Measurements from ENCODE around the gene LMO2.
A peak's percentile ranks its signal among the peaks of the same experiment; 100 is the strongest.
"Not testable (repeated sequence)": the region's sequence is repeated elsewhere in the genome, so short reads cannot be mapped to it uniquely, and the experiment has no call there.

Gene LMO2

GRCh38 chr11:33891714-33892327 is at the start of gene LMO2:
LMO2 (minus strand) TSS chr11:33892076; CDS start chr11:33869716, 22,360 bp downstream.
- peak; percentile 74 for DNase-seq

- DNase-seq = no peak
Observed at GRCh38 chr11:33940538-33940815, 48.6 kb upstream of the LMO2 start.

GRCh38 chr11:33936725-33937604 is 45.1 kb upstream of the LMO2 start:
- DNase-seq = no peak

GRCh38 chr11:33935461-33936456 is 43.9 kb upstream of the LMO2 start:
- no peak for DNase-seq

- DNase-seq = no peak
Observed at GRCh38 chr11:33935005-33935404, 43.1 kb upstream of the LMO2 start.

GRCh38 chr11:33934450-33934849 is 42.6 kb upstream of the LMO2 start:
- DNase-seq = no peak

GRCh38 chr11:33933602-33934001 is 41.7 kb upstream of the LMO2 start:
- no peak for DNase-seq

- no peak for DNase-seq
Observed at GRCh38 chr11:33932721-33933120, 40.8 kb upstream of the LMO2 start.

- DNase-seq = not testable (repeated sequence)
Observed at GRCh38 chr11:33931739-33932366, 40.0 kb upstream of the LMO2 start.

GRCh38 chr11:33931067-33931466 is 39.2 kb upstream of the LMO2 start:
- DNase-seq = no peak

GRCh38 chr11:33930317-33931021 is 38.6 kb upstream of the LMO2 start:
- DNase-seq = peak; percentile 57

- no peak for DNase-seq
Observed at GRCh38 chr11:33928564-33928963, 36.7 kb upstream of the LMO2 start.

- no peak for DNase-seq
Observed at GRCh38 chr11:33926671-33927552, 35.0 kb upstream of the LMO2 start.

- DNase-seq = no peak
Observed at GRCh38 chr11:33924341-33924740, 32.5 kb upstream of the LMO2 start.

GRCh38 chr11:33923626-33924025 is 31.8 kb upstream of the LMO2 start:
- no peak for DNase-seq

GRCh38 chr11:33920838-33921613 is 29.1 kb upstream of the LMO2 start:
- no peak for DNase-seq

- no peak for DNase-seq
Observed at GRCh38 chr11:33919645-33920044, 27.8 kb upstream of the LMO2 start.

- DNase-seq = not testable (repeated sequence)
Observed at GRCh38 chr11:33917402-33917801, 25.5 kb upstream of the LMO2 start.

- DNase-seq = no peak
Observed at GRCh38 chr11:33916736-33917135, 24.9 kb upstream of the LMO2 start.

- no peak for DNase-seq
Observed at GRCh38 chr11:33915526-33915925, 23.6 kb upstream of the LMO2 start.
